GM04504 (cell line): ENCODE measurements around the gene CD248.
"Not testable (repeated sequence)": the region's sequence is repeated elsewhere in the genome, so short reads cannot be mapped to it uniquely, and the experiment has no call there.

Experiments
- DNase-seq: peaks from one replicate; pipeline ENCODE4 v3.0.0-alpha.2; 2012; ENCODE audit warnings: low read depth

Gene CD248

GRCh38 chr11:66313321-66314185 lies 3.3 kb downstream of the CD248 start:
- DNase-seq: no peak

GRCh38 chr11:66312549-66313320 lies 4.1 kb downstream of the CD248 start:
- peak; percentile 99 for DNase-seq

DNA sequence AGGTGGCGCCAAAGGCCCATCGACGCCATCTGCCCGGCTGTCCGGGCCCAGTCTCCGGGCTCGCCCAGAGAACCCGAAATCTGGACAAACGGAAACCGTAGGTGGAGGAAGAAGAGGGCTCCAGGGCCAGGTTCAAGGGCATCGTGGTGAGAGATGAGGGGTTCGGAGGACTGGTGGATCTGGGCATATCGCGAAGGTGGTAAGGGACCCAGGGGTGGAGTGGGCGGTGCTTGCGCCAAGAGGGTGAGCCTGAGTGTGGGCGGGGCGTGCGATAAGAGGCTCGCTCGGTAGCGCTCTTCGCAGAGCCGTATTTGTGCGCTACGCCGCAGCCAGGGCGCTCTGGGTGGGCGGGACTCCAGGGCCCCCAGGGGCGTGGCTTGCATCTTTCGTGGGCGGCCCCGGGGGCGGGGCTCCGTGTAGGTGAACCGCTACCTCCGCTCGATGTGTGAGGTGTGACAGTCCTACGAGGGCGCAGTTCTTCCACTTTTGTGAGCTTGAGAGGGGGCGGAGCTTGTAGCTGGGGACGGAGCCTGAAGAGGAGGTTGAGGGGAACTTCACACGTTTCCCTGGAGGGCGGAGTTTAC lies 4.8 kb downstream of the CD248 start:
- DNase-seq: peak; percentile 73

DNA sequence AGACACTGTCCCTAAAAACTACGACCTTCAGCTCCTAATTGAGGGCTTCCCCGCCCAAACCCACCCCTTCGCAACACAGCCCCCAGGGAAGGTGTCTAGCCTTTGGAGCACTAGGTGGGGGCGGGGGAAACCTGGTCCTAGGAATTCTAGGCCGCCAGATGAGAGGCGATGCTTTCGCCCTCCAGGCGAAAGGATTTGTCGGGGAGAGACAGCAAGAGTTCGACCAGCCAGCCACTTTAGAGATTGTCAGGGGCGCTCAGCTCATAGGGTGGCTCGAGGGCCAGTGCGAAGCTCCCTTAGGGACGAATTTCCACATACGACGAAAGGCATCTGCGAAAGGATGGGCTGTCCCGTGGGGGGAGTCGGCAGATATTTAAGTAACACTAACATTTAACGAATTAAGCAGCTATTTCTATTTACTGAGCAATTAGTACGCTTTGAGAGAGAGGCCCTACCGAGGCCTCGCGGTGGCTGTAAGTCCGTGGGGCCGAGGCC lies 5.3 kb downstream of the CD248 start:
- no peak for DNase-seq

DNA sequence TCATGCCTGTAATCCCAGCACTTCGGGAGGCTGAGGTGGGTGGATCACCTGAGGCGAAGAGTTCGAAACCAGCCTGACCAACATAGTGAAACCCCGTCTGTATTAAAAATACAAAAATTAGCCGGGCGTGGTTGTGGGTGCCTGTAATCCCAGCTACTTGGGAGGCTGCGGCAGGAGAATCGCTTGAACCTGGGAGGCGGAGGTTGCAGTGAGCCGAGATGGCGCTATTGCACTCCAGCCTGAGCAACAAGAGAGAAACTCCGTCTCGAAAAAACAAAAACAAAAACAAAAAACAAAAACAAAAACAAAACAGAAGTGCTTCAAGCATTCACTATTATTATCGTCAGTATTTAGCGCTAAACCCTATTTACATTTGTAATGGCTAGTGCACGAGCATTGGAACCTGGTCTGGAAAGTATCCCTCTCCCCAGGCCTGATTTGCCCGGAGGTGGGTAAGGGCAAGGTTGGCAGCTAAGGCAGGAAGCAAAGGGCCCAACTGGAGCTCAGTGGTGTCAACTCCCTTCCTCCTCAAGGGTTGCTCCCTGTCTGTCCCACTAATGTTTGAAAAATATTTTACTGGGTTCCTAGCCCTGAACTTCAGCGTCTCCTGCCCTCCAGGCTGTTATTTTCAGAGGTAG lies 5.9 kb downstream of the CD248 start:
- not testable (repeated sequence) for DNase-seq

DNA sequence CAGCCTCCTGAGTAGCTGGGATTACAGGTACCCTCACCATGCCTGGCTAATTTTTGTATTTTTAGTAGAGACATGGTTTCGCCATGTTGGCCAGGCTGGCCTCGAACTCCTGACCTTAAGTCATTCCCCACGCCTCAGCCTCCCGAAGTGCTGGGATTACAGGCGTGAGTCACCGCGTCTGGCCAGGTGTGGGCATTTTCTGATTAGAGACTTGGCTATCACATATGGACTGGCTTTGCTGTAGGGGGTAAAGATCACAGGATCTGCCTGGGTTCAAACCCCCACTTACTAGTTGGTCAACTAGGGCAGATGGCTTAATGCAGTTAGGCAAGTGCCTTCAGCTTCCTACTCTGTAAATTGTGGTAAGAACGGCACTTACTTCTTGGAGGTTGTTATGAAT lies 6.5 kb downstream of the CD248 start:
- no peak for DNase-seq

DNA sequence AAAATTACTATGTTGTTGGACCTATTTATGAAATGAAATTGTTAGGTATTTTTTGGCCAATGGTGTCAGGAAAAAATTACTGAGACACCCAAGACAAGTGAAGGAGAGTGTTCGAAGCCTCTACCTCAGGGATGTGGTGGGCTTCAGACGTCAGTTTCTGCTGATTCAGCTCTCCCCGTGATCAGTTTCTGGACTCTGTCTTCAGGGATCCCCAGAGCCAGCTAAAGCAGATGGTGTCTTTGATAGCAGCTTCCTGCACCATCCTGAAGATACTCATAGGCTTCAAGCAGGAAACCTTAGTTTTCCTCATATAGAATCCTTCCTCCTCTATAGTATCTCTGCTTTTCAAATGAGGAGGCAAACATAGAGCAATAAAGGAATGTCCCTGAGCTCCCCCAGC lies 7.4 kb downstream of the CD248 start:
- DNase-seq: no peak

DNA sequence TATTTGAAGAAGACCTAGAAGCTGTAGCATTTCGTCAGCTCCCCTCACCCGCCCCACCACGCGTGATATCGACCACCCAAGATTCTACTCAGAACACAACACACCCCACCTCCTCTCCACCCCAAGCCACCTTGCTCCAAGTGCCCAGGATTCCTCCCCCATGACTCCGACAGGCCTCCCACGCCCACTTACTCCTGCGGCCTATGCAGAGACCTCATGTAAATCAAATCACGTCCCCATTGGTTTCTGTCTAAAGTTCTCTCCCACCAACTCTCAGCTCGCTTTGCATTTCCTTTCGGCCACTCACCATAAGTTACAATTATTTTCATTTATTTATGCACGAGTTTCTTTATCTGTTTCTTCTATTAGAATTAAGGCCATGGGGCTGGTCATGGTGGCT lies 14.2 kb downstream of the CD248 start:
- no peak for DNase-seq

DNA sequence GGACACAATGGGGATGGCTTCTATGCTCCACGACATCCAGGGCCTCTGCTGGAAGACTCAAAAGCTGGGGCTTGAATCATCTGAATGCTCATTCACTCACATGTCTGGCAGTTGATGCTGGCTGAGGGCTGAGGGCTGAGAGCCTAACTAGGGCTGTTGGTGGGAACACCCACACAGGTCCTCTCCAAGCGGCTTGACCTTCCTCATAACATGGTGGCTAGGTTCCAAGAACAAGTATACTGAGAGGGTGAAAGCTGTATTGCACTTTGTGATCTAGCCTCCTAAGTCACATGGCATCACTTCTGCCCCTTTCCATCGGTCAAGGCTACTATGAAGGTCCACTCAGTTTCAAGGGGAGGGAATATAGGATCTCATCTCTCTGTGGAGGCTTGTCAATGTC lies 17.7 kb downstream of the CD248 start:
- DNase-seq: no peak

- DNase-seq: no peak
These were observed 19.2 kb downstream of the CD248 start for GRCh38 chr11:66297610-66298009.

DNA sequence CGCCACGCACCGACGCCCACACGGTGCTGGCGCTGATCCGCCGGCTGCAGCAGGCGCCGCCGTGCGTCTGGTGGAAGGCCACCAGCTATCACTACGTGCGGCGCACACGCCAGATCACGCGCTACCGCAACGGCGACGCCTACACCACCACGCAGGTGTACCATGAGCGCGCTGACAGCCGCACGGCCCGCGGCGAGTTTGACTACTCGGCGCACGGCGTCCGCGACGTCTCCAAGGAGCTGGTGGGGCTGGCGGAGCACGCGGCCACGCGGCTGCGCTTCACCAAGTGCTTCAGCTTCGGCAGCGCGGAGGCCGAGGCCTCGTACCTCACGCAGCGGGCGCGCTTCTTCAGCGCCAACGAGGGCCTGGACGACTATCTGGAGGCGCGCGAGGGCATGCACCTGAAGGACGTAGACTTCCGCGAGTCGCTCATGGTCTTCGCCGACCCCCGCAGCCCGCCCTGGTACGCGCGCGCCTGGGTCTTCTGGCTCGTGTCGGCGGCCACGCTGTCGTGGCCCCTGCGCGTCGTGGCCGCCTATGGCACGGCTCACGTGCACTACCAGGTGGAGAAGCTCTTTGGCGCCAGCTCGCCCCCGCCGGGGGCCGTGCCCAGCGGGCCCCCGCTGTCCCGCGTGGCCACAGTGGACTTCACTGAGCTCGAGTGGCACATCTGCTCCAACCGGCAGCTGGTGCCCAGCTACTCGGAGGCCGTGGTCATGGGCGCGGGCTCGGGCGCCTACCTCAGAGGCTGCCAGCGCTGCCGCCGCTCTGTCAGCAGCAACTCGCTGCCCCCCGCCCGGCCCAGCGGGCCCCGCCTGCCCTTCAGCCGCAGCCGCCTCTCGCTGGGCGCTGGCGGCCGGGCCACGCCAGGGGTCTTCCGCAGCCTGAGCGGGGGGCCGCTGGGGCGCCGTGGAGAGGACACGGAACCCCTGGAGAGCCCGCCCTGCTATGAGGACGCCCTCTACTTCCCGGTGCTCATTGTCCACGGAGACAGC lies 21.9 kb downstream of the CD248 start:
- DNase-seq: no peak

DNA sequence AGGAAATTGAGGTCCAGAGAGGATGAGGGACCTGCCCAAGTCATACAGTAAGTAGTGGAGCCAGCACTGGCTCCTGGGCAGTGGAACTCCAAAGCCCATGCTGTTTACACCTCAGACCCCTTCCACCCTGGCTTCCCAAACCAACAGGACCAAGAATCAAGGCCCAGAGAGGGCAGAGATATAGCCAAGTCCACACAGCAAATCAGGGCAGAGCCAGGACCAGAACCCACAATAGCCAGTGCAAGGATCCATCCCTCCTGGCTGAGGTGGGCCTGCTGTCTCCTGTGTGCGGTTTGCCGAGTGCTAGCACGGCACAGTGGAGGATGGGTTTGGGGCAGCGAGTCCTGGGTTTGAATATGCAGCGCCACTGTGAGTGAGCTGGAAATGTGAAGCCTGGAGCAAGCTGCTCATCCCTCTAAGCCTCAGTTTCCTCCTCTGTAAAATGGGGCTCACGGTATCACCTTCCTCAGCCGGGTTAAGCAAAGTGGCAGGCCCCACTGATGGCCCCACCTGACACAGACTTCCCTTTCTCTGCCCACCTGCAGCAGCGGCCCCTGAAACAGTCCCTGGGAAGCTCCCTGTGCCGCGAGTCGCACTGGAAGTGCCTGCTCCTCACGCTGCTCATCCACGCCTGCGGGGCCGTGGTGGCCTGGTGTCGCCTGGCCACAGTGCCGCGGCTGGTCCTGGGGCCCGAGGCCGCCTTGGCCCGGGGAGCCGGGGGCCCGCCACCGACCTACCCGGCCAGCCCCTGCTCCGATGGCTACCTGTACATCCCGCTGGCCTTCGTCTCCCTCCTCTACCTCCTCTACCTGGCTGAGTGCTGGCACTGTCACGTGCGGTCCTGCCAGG lies 22.8 kb downstream of the CD248 start:
- DNase-seq: no peak

DNA sequence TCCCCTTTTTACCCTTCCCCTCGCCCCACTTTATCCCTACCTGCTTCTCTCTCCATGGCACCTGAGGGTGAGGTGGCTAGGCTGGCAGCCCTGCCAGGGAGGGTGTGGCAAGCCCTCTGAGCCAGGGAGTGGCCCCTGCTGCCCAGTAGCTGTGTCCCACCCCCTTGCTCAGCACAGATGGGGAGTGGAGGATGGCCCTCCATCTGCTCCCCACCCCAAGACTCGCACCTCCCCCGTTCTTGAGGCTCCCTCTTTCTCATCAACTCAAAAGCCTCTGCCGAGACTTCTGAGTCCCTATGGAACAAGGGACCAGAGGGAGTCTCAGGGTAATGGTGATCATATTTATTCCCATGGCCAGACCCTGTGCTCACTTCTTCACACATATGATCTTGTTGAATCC lies 23.5 kb downstream of the CD248 start:
- DNase-seq: no peak

- no peak for DNase-seq
These were observed 24.1 kb downstream of the CD248 start for GRCh38 chr11:66292543-66293332.

GRCh38 chr11:66291706-66292542 lies 24.9 kb downstream of the CD248 start, which contains the start of gene TMEM151A:
TMEM151A (plus strand) TSS chr11:66291894; CDS start chr11:66292014, 120 bp downstream.
- no peak for DNase-seq

GRCh38 chr11:66291303-66291705 lies 25.5 kb downstream of the CD248 start:
- DNase-seq: no peak

DNA sequence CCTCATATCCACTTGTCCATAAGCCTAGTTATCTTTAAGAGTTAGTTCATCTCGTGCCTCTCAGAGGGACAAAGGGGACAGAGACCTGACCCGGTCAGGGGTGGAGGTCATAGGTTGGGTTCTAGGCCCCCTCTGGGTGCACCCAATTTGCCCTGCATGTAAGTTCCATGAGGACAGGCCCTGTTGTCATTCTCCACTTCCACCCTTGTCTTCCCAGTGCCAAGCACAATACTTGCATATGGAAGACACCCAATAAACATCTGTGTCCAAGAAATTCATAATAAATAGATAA lies 26.6 kb downstream of the CD248 start:
- no peak for DNase-seq

- no peak for DNase-seq
These were observed 27.1 kb downstream of the CD248 start for GRCh38 chr11:66289548-66290329.
